SK-N-SH (cell line): Measurements from ENCODE around the gene MUC22. TPM values are rescaled to one million over a fixed set of nuclear protein-coding genes. Genes with fewer than 3 reads are reported as not detected.
A peak's percentile ranks its signal among the peaks of the same experiment; 100 is the strongest.

ENCODE experiments used
- CTCF ChIA-PET: fragments of 300-600, 350-600 bp; formaldehyde crosslinking; extraction: SDS; loops from one replicate; lab custom pipeline; 2021; lab: Yijun Ruan, JAX
- POLR2A ChIA-PET: fragments of 350-600 bp; sonication (Branson Sonifier 250); formaldehyde crosslinking; extraction: SDS; loops from one replicate; lab custom pipeline; 2020; ENCODE audit warnings: antibody characterized with exemption, inconsistent platforms; lab: Yijun Ruan, JAX
- DNase-seq: peaks from one replicate; pipeline ENCODE4 v3.0.0; 2012
- H2AFZ ChIP-seq: fragments of 200-600 bp; sonication (generic); 2 replicates; pipeline ENCODE4 v1.8.1; 2016; ENCODE audit warnings: antibody characterized with exemption, mild to moderate bottlenecking, low read depth
- H3F3A ChIP-seq: fragments of 200-600 bp; sonication (generic); replicated peaks from 2 replicates; pipeline ENCODE3; 2016; ENCODE audit warnings: antibody characterized with exemption, mild to moderate bottlenecking; ENCODE audit not compliant: insufficient read depth
- H3K27ac ChIP-seq, 2 experiments: fragments of 200-500 bp in 1 of 2; fragments of 200-600 bp in 1 of 2; sonication (Bioruptor generic) in 1 of 2; sonication (generic), shearing (Covaris generic) in 1 of 2; 2 replicates each; pipeline versions ENCODE4 v1.5.1 to v1.6.1; 2014 to 2016; ENCODE audit warnings: low read depth in 2 of 2, inconsistent platforms in 1 of 2, low read length in 1 of 2, mild to moderate bottlenecking in 1 of 2, mixed read lengths in 1 of 2
- H3K27me3 ChIP-seq: fragments of 200-600 bp; sonication (generic), shearing (Covaris generic); 2 replicates; pipeline ENCODE4 v1.6.1; 2016; ENCODE audit warnings: mixed run types; ENCODE audit not compliant: insufficient read depth
- H3K36me3 ChIP-seq, 2 experiments: fragments of 200-500 bp in 1 of 2; fragments of 200-600 bp in 1 of 2; sonication (Bioruptor generic) in 1 of 2; sonication (generic) in 1 of 2; replicated peaks in 1 of 2; 2 replicates each; pipeline versions ENCODE3 to v1.5.1; 2014 to 2016; ENCODE audit warnings: low read length in 1 of 2, mild to moderate bottlenecking in 1 of 2; ENCODE audit not compliant: insufficient read depth in 2 of 2, control insufficient read depth in 1 of 2
- H3K4me1 ChIP-seq, 2 experiments: fragments of 200-500 bp in 1 of 2; fragments of 200-600 bp in 1 of 2; sonication (Bioruptor generic) in 1 of 2; sonication (generic), shearing (Covaris generic) in 1 of 2; 2 replicates each; pipeline versions ENCODE4 v1.5.1 to v1.6.1; 2014 to 2016; ENCODE audit warnings: low read depth in 1 of 2, low read length in 1 of 2, mixed run types in 1 of 2; ENCODE audit not compliant: insufficient read depth in 2 of 2, control insufficient read depth in 1 of 2
- H3K4me2 ChIP-seq: fragments of 200-600 bp; sonication (generic), shearing (Covaris generic); 2 replicates; pipeline ENCODE4 v1.6.1; 2017; ENCODE audit warnings: mixed run types
- H3K4me3 ChIP-seq, 2 experiments: fragments of 200-500 bp in 1 of 2; fragments of 200-600 bp in 1 of 2; sonication (Bioruptor generic) in 1 of 2; sonication (generic), shearing (Covaris generic) in 1 of 2; 2 replicates each; pipeline versions ENCODE4 v1.5.1 to v1.8.1; 2014 to 2016; ENCODE audit warnings: low read depth in 2 of 2, inconsistent platforms in 1 of 2, low read length in 1 of 2, mild to moderate bottlenecking in 1 of 2, mixed read lengths in 1 of 2, moderate library complexity in 1 of 2
- H3K79me2 ChIP-seq: fragments of 200-600 bp; sonication (generic); 2 replicates; pipeline ENCODE4 v1.8.1; 2017; ENCODE audit warnings: mild to moderate bottlenecking; ENCODE audit not compliant: insufficient read depth
- H3K9ac ChIP-seq: fragments of 200-600 bp; sonication (generic); 2 replicates; pipeline ENCODE4 v1.6.1; 2017; ENCODE audit warnings: mixed run types
- H3K9me2 ChIP-seq: fragments of 200-600 bp; sonication (generic); 2 replicates; pipeline ENCODE4 v1.6.1; 2017; ENCODE audit warnings: mixed run types
- H3K9me3 ChIP-seq: fragments of 200-600 bp; sonication (generic); 2 replicates; pipeline ENCODE4 v1.6.1; 2017; ENCODE audit warnings: mixed run types, mild to moderate bottlenecking, moderate library complexity
- H4K20me1 ChIP-seq: fragments of 200-600 bp; sonication (generic); 2 replicates; pipeline ENCODE4 v1.6.1; 2017; ENCODE audit warnings: mild to moderate bottlenecking, mixed run types; ENCODE audit not compliant: insufficient read depth
- FOSL2 ChIP-seq: IDR thresholded peaks from 2 replicates; pipeline ENCODE4 v1.4.0; 2012; ENCODE audit warnings: low read depth, mild to moderate bottlenecking, moderate library complexity, borderline replicate concordance
- GATA2 ChIP-seq: sonication (generic); formaldehyde crosslinking; IDR thresholded peaks from 2 replicates; pipeline ENCODE4 v1.5.0; 2020; ENCODE audit warnings: mild to moderate bottlenecking, missing genetic modification reagents
- JUND ChIP-seq: IDR thresholded peaks from 2 replicates; pipeline ENCODE4 v1.4.0; 2012
- MXI1 ChIP-seq: IDR thresholded peaks from 2 replicates; pipeline ENCODE4 v1.6.1; 2012; ENCODE audit warnings: mild to moderate bottlenecking, low read depth, low read length, improper control_type of control experiment
- RXRA ChIP-seq: IDR thresholded peaks from 2 replicates; pipeline ENCODE4 v1.4.0; 2012; ENCODE audit warnings: low read depth, mild to moderate bottlenecking, borderline replicate concordance
- SMC3 ChIP-seq: IDR thresholded peaks from 2 replicates; pipeline ENCODE4 v1.6.1; 2012; ENCODE audit warnings: low read depth, low read length, improper control_type of control experiment
- TCF12 ChIP-seq: IDR thresholded peaks from 2 replicates; pipeline ENCODE4 v1.4.0; 2012
- WGBS: methylation state at CpG from one replicate; pipeline ENCODE4 v1.1.6; 2017; ENCODE audit warnings: low lambda C conversion rate; 5-methylcytosine and 5-hydroxymethylcytosine counted together
- polyA plus RNA-seq, 3 experiments: library from polyadenylated mRNA; depleted of rRNA; stranded (reverse); fragments of >200 nt; gene quantifications; 2 replicates each; pipeline ENCODE4 v1.2.3, GENCODE V29; 2012
- TF ChIP-seq, protein P1 (sequence below): fragments of 150-350 bp; IDR thresholded peaks from 2 replicates; pipeline ENCODE4 v1.6.1; 2016; ENCODE audit warnings: mild to moderate bottlenecking, low read depth, low read length
- TF ChIP-seq, protein P2 (sequence below): IDR thresholded peaks from 2 replicates; pipeline ENCODE4 v1.6.1; 2012; ENCODE audit warnings: mild to moderate bottlenecking, low read depth, low read length, moderate library complexity

The MUC22 gene
- polyA plus RNA-seq, 1 of the 3 experiments (the other 2 are of a cell fraction) = 0.12 TPM

DNA sequence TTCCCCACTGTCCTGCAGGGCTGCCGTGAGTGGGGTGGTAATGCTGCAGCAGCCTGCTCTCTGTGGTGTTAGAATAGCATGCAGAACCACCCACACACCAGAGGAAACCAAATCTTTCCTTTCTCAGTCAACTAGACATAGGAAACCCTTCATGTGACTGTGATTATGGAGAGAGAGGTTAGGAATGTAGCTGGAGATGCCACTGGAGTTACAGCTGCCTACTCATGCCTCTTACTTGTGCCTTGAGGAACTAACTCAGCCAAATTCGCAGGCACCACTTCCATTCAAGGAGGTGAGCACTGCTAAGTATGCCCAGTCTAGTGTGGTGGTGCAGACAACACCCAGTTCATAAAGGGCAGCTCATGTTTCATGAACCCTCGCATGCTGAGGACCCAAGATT, 27.4 kb downstream of the MUC22 start:
- no peak for TF ChIP-seq GATA2 (CRISPR knock-in tag)
- TF ChIP-seq TCF12 = peak; percentile 29
- Histone ChIP-seq H3K4me2 (peak overlapping the region; percentile 58; the same call in 1 of the 2 replicates), H2AFZ (no peak overlapping the region), H3K9me3 (no peaks in the 10 kb centered on the region), H3K9ac (no peak overlapping the region), H4K20me1 (no peaks in the 10 kb centered on the region), H3F3A (no peaks in the 10 kb centered on the region), H3K9me2 (no peaks in the 10 kb centered on the region), H3K4me3 (no peak overlapping the region), H3K36me3 (no peaks in the 10 kb centered on the region), H3K4me1 (peaks cover 5 to 7% of the 10 kb centered on the region in 2 experiments; a peak in 2 of 4 replicates), H3K79me2 (no peaks in the 10 kb centered on the region), H3K27me3 (no peaks in the 10 kb centered on the region), H3K27ac (peak overlapping the region; percentile 5 to 58; a peak in 2 of 4 replicates)
- POLR2A ChIA-PET = no interaction called here
- CTCF ChIA-PET = no interaction called here
- 31% methylated on average over 3 of the region's 3 CpGs for WGBS
- DNase-seq = no peak

DNA sequence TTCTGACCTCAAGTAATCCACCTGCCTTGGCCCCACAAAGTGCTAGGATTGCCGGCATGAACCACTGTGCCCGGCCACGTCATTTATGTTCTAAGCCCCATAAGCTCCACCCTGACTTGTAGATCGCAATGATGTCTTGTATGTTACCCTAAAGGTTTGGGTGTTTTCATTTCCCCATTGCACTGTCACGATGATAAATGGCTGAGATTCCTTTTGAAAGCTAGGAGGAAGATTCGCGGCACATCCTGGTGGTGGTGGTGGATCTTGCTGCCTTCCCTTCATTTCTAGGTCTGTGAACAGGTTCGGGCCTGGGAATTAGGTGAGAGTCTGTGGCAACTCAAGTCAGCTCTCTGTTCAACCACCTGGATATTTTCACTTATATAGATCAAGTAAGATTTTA, 28.3 kb downstream of the MUC22 start:
- Histone ChIP-seq H2AFZ (no peak overlapping the region), H4K20me1 (no peaks in the 10 kb centered on the region), H3K27me3 (no peaks in the 10 kb centered on the region), H3K9me2 (no peaks in the 10 kb centered on the region), H3K4me1 (peaks cover 5 to 7% of the 10 kb centered on the region in 2 experiments; a peak in 2 of 4 replicates), H3F3A (no peaks in the 10 kb centered on the region), H3K9ac (no peak overlapping the region), H3K4me2 (no peak overlapping the region), H3K27ac (no peak overlapping the region), H3K9me3 (no peaks in the 10 kb centered on the region), H3K4me3 (no peak overlapping the region), H3K36me3 (no peaks in the 10 kb centered on the region), H3K79me2 (no peaks in the 10 kb centered on the region)
- no peak for DNase-seq
- ChIA-PET POLR2A (no interaction called here), CTCF (interaction anchor here (0.9 to 1.4 kb wide), 3 partner anchors 41 to 123 kb away, joined by 3 to 4 read pairs (median 4); no protein-coding TSS in a partner anchor)
- WGBS = 78% methylated on average over 8 of the region's 8 CpGs
- TF ChIP-seq FOSL2 (no peak), TCF12 (no peak), RXRA (no peak), MXI1 (no peak)
- TF ChIP-seq, protein P1, sequence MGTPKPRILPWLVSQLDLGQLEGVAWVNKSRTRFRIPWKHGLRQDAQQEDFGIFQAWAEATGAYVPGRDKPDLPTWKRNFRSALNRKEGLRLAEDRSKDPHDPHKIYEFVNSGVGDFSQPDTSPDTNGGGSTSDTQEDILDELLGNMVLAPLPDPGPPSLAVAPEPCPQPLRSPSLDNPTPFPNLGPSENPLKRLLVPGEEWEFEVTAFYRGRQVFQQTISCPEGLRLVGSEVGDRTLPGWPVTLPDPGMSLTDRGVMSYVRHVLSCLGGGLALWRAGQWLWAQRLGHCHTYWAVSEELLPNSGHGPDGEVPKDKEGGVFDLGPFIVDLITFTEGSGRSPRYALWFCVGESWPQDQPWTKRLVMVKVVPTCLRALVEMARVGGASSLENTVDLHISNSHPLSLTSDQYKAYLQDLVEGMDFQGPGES = no peak
- TF ChIP-seq, all 33 proteins: peak for 0

DNA sequence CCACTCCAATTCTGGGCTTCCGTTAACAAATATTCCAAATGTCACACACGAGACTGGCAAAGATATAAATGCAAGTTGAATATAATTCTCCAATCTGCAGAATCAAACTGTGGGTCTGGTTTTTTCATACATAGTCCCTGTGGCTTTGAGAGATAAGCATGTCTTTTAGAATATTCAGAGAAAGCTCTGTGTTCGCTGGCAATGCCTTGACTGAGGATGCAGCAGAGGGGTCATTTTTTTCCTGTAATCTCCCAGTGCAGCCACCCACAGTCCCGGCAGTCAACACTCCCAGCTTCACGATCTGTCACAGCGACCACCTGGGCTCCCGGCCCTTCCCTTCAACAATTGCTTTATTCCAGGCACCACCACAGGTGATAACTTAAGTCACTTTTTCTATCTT, 30.5 kb downstream of the MUC22 start:
- 64% methylated on average over 7 of the region's 7 CpGs for WGBS
- POLR2A ChIA-PET = no interaction called here
- Histone ChIP-seq H4K20me1 (no peaks in the 10 kb centered on the region), H3K4me1 (peaks cover 5 to 7% of the 10 kb centered on the region in 2 experiments; a peak in 2 of 4 replicates), H3K4me2 (0 out of 2 replicates have a peak overlapping the region, but pooled peaks have one; percentile 11), H3F3A (no peaks in the 10 kb centered on the region), H3K4me3 (no peak overlapping the region), H3K27ac (peak overlapping the region in 1 of 2 experiments; percentile 31; a peak in 1 of 4 replicates), H3K9ac (no peak overlapping the region), H3K9me3 (no peaks in the 10 kb centered on the region), H3K36me3 (no peaks in the 10 kb centered on the region), H2AFZ (no peak overlapping the region), H3K9me2 (no peaks in the 10 kb centered on the region), H3K27me3 (no peaks in the 10 kb centered on the region), H3K79me2 (no peaks in the 10 kb centered on the region)
- DNase-seq = no peak
- TF ChIP-seq JUND (no peak), SMC3 (no peak)
- TF ChIP-seq, protein P2, sequence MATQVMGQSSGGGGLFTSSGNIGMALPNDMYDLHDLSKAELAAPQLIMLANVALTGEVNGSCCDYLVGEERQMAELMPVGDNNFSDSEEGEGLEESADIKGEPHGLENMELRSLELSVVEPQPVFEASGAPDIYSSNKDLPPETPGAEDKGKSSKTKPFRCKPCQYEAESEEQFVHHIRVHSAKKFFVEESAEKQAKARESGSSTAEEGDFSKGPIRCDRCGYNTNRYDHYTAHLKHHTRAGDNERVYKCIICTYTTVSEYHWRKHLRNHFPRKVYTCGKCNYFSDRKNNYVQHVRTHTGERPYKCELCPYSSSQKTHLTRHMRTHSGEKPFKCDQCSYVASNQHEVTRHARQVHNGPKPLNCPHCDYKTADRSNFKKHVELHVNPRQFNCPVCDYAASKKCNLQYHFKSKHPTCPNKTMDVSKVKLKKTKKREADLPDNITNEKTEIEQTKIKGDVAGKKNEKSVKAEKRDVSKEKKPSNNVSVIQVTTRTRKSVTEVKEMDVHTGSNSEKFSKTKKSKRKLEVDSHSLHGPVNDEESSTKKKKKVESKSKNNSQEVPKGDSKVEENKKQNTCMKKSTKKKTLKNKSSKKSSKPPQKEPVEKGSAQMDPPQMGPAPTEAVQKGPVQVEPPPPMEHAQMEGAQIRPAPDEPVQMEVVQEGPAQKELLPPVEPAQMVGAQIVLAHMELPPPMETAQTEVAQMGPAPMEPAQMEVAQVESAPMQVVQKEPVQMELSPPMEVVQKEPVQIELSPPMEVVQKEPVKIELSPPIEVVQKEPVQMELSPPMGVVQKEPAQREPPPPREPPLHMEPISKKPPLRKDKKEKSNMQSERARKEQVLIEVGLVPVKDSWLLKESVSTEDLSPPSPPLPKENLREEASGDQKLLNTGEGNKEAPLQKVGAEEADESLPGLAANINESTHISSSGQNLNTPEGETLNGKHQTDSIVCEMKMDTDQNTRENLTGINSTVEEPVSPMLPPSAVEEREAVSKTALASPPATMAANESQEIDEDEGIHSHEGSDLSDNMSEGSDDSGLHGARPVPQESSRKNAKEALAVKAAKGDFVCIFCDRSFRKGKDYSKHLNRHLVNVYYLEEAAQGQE = no peak
- CTCF ChIA-PET = interaction anchor here (1.2 kb wide), 1 partner anchor 151 kb away, joined by 4 read pairs; no protein-coding TSS in a partner anchor
